Astrocyte (in vitro differentiated cells and primary cell): ENCODE data around the gene ZNF79. TPM values are rescaled to one million over a fixed set of nuclear protein-coding genes. Genes with fewer than 3 reads are reported as not detected.
A peak's percentile ranks its signal among the peaks of the same experiment; 100 is the strongest.

Experiments
- DNase-seq: peaks from one replicate; pipeline ENCODE4 v3.0.0-alpha.2; 2010; ENCODE audit warnings: low read depth
- FAIRE-seq: peaks from 2 replicates; lab custom pipeline; 2011; peaks lifted over from hg19 to GRCh38; lab: Jason Lieb, UNC
- H2AFZ ChIP-seq: 2 replicates; pipeline ENCODE4 v1.6.0; 2012; ENCODE audit warnings: low read depth, low read length, inconsistent platforms
- H3K27ac ChIP-seq: 2 replicates; pipeline ENCODE4 v1.5.1; 2011; ENCODE audit warnings: low read depth, low read length, inconsistent platforms
- H3K27me3 ChIP-seq: 2 replicates; pipeline ENCODE4 v1.6.0; 2011; ENCODE audit warnings: low read length, inconsistent platforms; ENCODE audit not compliant: insufficient read depth
- H3K36me3 ChIP-seq: 2 replicates; pipeline ENCODE4 v1.5.1; 2011; ENCODE audit warnings: low read length, inconsistent platforms; ENCODE audit not compliant: insufficient read depth
- H3K4me1 ChIP-seq: 2 replicates; pipeline ENCODE4 v1.5.1; 2011; ENCODE audit warnings: low read length, inconsistent platforms; ENCODE audit not compliant: insufficient read depth
- H3K4me2 ChIP-seq: 2 replicates; pipeline ENCODE4 v1.6.0; 2012; ENCODE audit warnings: low read length, inconsistent platforms
- H3K4me3 ChIP-seq: 2 replicates; pipeline ENCODE4 v1.5.1; 2011; ENCODE audit warnings: low read depth, mild to moderate bottlenecking, low read length, inconsistent platforms; ENCODE audit not compliant: insufficient read depth
- H3K79me2 ChIP-seq: 2 replicates; pipeline ENCODE4 v1.6.0; 2012; ENCODE audit warnings: mild to moderate bottlenecking, low read length, inconsistent platforms; ENCODE audit not compliant: insufficient read depth
- H3K9ac ChIP-seq: 2 replicates; pipeline ENCODE4 v1.6.0; 2012; ENCODE audit warnings: mild to moderate bottlenecking, low read length, inconsistent platforms
- H3K9me3 ChIP-seq: 2 replicates; pipeline ENCODE4 v1.5.1; 2012; ENCODE audit warnings: low read depth, mild to moderate bottlenecking, low read length, inconsistent platforms; ENCODE audit not compliant: insufficient read depth
- H4K20me1 ChIP-seq: 2 replicates; pipeline ENCODE4 v1.6.0; 2012; ENCODE audit warnings: low read length, inconsistent platforms; ENCODE audit not compliant: insufficient read depth
- H3K27ac Mint-ChIP-seq: one replicate; pipeline ENCODE4 v1.8.0; 2021; ENCODE audit warnings: mild to moderate bottlenecking, mixed read lengths; ENCODE audit not compliant: unreplicated experiment
- H3K27me3 Mint-ChIP-seq: one replicate; pipeline ENCODE4 v1.8.0; 2021; ENCODE audit warnings: low read depth, mixed read lengths; ENCODE audit not compliant: unreplicated experiment
- H3K36me3 Mint-ChIP-seq: one replicate; pipeline ENCODE4 v1.8.0; 2021; ENCODE audit warnings: low read depth, mixed read lengths; ENCODE audit not compliant: unreplicated experiment
- H3K4me1 Mint-ChIP-seq: one replicate; pipeline ENCODE4 v1.8.0; 2021; ENCODE audit warnings: low read depth, mixed read lengths; ENCODE audit not compliant: unreplicated experiment
- H3K4me3 Mint-ChIP-seq: one replicate; pipeline ENCODE4 v1.8.0; 2021; ENCODE audit warnings: mild to moderate bottlenecking, moderate library complexity, mixed read lengths; ENCODE audit not compliant: unreplicated experiment
- H3K9me3 Mint-ChIP-seq: one replicate; pipeline ENCODE4 v1.8.0; 2021; ENCODE audit warnings: mild to moderate bottlenecking, mixed read lengths; ENCODE audit not compliant: unreplicated experiment
- CTCF ChIP-seq: IDR thresholded peaks from 2 replicates; pipeline ENCODE4 v1.5.1; 2011; ENCODE audit warnings: low read depth, mild to moderate bottlenecking, inconsistent platforms, low read length, moderate library complexity; ENCODE audit not compliant: insufficient read depth
- EZH2 ChIP-seq: IDR thresholded peaks from 2 replicates; pipeline ENCODE4 v1.6.1; 2012; ENCODE audit warnings: mild to moderate bottlenecking, low read length, inconsistent platforms; ENCODE audit not compliant: insufficient read depth
- total RNA-seq: library from RNA; stranded (reverse); gene quantifications from 2 replicates; pipeline ENCODE4 v1.2.1, GENCODE V29; 2021

The ZNF79 gene
- total RNA-seq, 1 donor from 2014 or later = 11.5 TPM

GRCh38 chr9:127445851-127446712 is 21.9 kb downstream of the ZNF79 start:
- H3K27ac ChIP-seq = no peak overlapping the region

GRCh38 chr9:127446713-127447415 is 22.7 kb downstream of the ZNF79 start:
- H2AFZ ChIP-seq = no peak overlapping the region
- Mint-ChIP-seq H3K9me3 (peaks cover 20% of the 10 kb centered on the region), H3K36me3 (peaks cover 71% of the 10 kb centered on the region), H3K27ac (peak overlapping the region; percentile 98), H3K4me1 (peaks cover 26% of the 10 kb centered on the region), H3K27me3 (no peaks in the 10 kb centered on the region), H3K4me3 (no peak overlapping the region)
- H3K4me3 ChIP-seq = no peak overlapping the region
- peaks cover 37% of the 10 kb centered on the region for H3K79me2 ChIP-seq
- H4K20me1 ChIP-seq = peaks cover 72% of the 10 kb centered on the region
- no peak for TF ChIP-seq EZH2
- TF ChIP-seq CTCF = no peak
- FAIRE-seq = no peak
- no peak overlapping the region for H3K27ac ChIP-seq
- peaks cover 19% of the 10 kb centered on the region for H3K4me1 ChIP-seq
- H3K4me2 ChIP-seq = no peak overlapping the region
- H3K36me3 ChIP-seq = peaks cover 61% of the 10 kb centered on the region
- H3K27me3 ChIP-seq = no peaks in the 10 kb centered on the region
- DNase-seq = no peak
- H3K9me3 ChIP-seq = peaks cover 26% of the 10 kb centered on the region
- no peak overlapping the region for H3K9ac ChIP-seq

More at GRCh38 chr9:127445851-127446712, 21.9 kb downstream of the ZNF79 start:
- Histone ChIP-seq H3K4me2 (no peak overlapping the region), H3K9ac (no peak overlapping the region), H4K20me1 (peaks cover 72% of the 10 kb centered on the region), H3K27me3 (no peaks in the 10 kb centered on the region), H3K36me3 (peaks cover 64% of the 10 kb centered on the region), H3K4me1 (peaks cover 19% of the 10 kb centered on the region), H3K9me3 (peaks cover 26% of the 10 kb centered on the region), H3K4me3 (no peak overlapping the region), H2AFZ (no peak overlapping the region), H3K79me2 (peaks cover 34% of the 10 kb centered on the region)
- DNase-seq = no peak
- H3K4me3 Mint-ChIP-seq = no peak overlapping the region
- H3K27ac Mint-ChIP-seq = peak overlapping the region; percentile 41
- no peak for TF ChIP-seq EZH2
- TF ChIP-seq CTCF = no peak
- FAIRE-seq = no peak
- H3K36me3 Mint-ChIP-seq = peaks cover 73% of the 10 kb centered on the region
- H3K4me1 Mint-ChIP-seq = peaks cover 26% of the 10 kb centered on the region
- H3K27me3 Mint-ChIP-seq = no peaks in the 10 kb centered on the region
- peaks cover 20% of the 10 kb centered on the region for H3K9me3 Mint-ChIP-seq
